IgD-negative memory B cell (primary cell): ENCODE data around the gene TNRC6A. TPM values are rescaled to one million over a fixed set of nuclear protein-coding genes. Genes with fewer than 3 reads are reported as not detected.

ENCODE experiments used
- H3K27ac Mint-ChIP-seq, 3 donors: one replicate each; pipeline ENCODE4 v1.8.0; 2020 to 2022; ENCODE audit warnings: mild to moderate bottlenecking in 3 of 3, mixed read lengths in 3 of 3, moderate library complexity in 1 of 3
- H3K27me3 Mint-ChIP-seq: one replicate; pipeline ENCODE4 v1.8.0; 2021; ENCODE audit warnings: mixed read lengths
- H3K36me3 Mint-ChIP-seq: one replicate; pipeline ENCODE4 v1.8.0; 2020; ENCODE audit warnings: mild to moderate bottlenecking, mixed read lengths
- H3K4me1 Mint-ChIP-seq, 3 donors: one replicate each; pipeline ENCODE4 v1.8.0; 2020 to 2022; ENCODE audit warnings: mixed read lengths in 3 of 3, mild to moderate bottlenecking in 1 of 3
- H3K4me3 Mint-ChIP-seq, 4 donors: one replicate each; pipeline ENCODE4 v1.8.0; 2020 to 2022; ENCODE audit warnings: mild to moderate bottlenecking in 4 of 4, mixed read lengths in 4 of 4, moderate library complexity in 3 of 4
- H3K9me3 Mint-ChIP-seq, 3 donors: one replicate each; pipeline ENCODE4 v1.8.0; 2020 to 2021; ENCODE audit warnings: mixed read lengths in 3 of 3, mild to moderate bottlenecking in 1 of 3
- polyA plus RNA-seq: library from polyadenylated mRNA; unstranded; fragments of 300-500 nt; fragmentation: Illumina TruSeq; gene quantifications from one replicate; pipeline ENCODE4 v1.2.3, GENCODE V29; 2021

TNRC6A gene
- 26.3 TPM for polyA plus RNA-seq

- no peaks in the 10 kb centered on the region for H3K9me3 Mint-ChIP-seq
Measured at GRCh38 chr16:24729243-24729950, at the start of gene TNRC6A. Gene TNRC6A, plus strand, starts transcription at chr16:24729651. Its CDS starts 191 bp downstream, at chr16:24729842.

DNA sequence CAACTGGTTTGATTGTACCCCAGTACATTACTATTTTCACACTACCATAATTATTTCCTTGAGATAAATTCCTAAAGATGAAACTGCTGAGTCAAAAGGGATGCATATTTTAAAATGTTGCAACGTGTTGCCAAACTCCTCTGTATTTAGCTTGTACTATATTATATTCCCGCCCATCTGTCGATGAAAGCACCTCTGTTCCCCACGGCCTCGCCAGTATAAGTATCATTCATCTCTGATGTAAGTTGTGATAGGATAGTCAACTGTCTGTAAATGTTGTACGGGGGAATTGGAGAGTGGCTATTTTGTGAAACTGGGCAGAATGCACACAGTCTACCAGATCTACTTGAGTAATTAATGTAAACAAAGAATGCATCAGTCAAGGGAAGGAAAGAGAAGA is 47.7 kb upstream of the TNRC6A start:
- Mint-ChIP-seq H3K27ac (no peak overlapping the region), H3K9me3 (no peaks in the 10 kb centered on the region), H3K4me3 (no peak overlapping the region), H3K4me1 (peaks cover 0 to 3% (median 0%) of the 10 kb centered on the region in 3 donors), H3K36me3 (no peaks in the 10 kb centered on the region), H3K27me3 (peaks cover 2% of the 10 kb centered on the region)

More at GRCh38 chr16:24729243-24729950, at the start of gene TNRC6A:
- peak within 1 kb of the TSS; percentile 94 to 99 (median 98) for H3K4me3 Mint-ChIP-seq
- H3K36me3 Mint-ChIP-seq, result peaks cover 3% of the 10 kb centered on the region
- no peaks in the 10 kb centered on the region for H3K27me3 Mint-ChIP-seq
- H3K4me1 Mint-ChIP-seq, result peaks cover 33 to 39% (median 36%) of the 10 kb centered on the region in 3 donors
- peak within 1 kb of the TSS; percentile 96 to 99 (median 98) for H3K27ac Mint-ChIP-seq

- H3K27me3 Mint-ChIP-seq, result peaks cover 4% of the 10 kb centered on the region
- peaks cover 0 to 2% (median 0%) of the 10 kb centered on the region in 3 donors for H3K9me3 Mint-ChIP-seq
- H3K4me1 Mint-ChIP-seq, result peaks cover 0 to 3% (median 1%) of the 10 kb centered on the region in 3 donors
- H3K27ac Mint-ChIP-seq, result no peak overlapping the region
- no peak overlapping the region for H3K4me3 Mint-ChIP-seq
- H3K36me3 Mint-ChIP-seq, result no peaks in the 10 kb centered on the region
Measured at GRCh38 chr16:24683250-24683649, 46.2 kb upstream of the TNRC6A start.

- Mint-ChIP-seq H3K36me3 (no peaks in the 10 kb centered on the region), H3K4me1 (peaks cover 0 to 3% (median 1%) of the 10 kb centered on the region in 3 donors), H3K27ac (no peak overlapping the region), H3K27me3 (peaks cover 5% of the 10 kb centered on the region), H3K4me3 (peak overlapping the region in 1 of 4 donors; percentile 9), H3K9me3 (peaks cover 0 to 2% (median 0%) of the 10 kb centered on the region in 3 donors)
Measured at GRCh38 chr16:24683847-24684493, 45.5 kb upstream of the TNRC6A start.

- Mint-ChIP-seq H3K4me3 (peak overlapping the region in 1 of 4 donors; percentile 56), H3K27ac (no peak overlapping the region), H3K4me1 (peaks cover 0 to 3% (median 1%) of the 10 kb centered on the region in 3 donors), H3K9me3 (peaks cover 0 to 2% (median 0%) of the 10 kb centered on the region in 3 donors), H3K36me3 (no peaks in the 10 kb centered on the region), H3K27me3 (peaks cover 8% of the 10 kb centered on the region)
Measured at GRCh38 chr16:24685539-24686432, 43.7 kb upstream of the TNRC6A start.

- no peaks in the 10 kb centered on the region for H3K36me3 Mint-ChIP-seq
- peaks cover 8% of the 10 kb centered on the region for H3K27me3 Mint-ChIP-seq
- H3K4me1 Mint-ChIP-seq, result peaks cover 0 to 3% (median 1%) of the 10 kb centered on the region in 3 donors
- peaks cover 0 to 2% (median 0%) of the 10 kb centered on the region in 3 donors for H3K9me3 Mint-ChIP-seq
- no peak overlapping the region for H3K4me3 Mint-ChIP-seq
- peak overlapping the region in 1 of 3 donors; percentile 59 for H3K27ac Mint-ChIP-seq
Measured at GRCh38 chr16:24686678-24687077, 42.8 kb upstream of the TNRC6A start.

DNA sequence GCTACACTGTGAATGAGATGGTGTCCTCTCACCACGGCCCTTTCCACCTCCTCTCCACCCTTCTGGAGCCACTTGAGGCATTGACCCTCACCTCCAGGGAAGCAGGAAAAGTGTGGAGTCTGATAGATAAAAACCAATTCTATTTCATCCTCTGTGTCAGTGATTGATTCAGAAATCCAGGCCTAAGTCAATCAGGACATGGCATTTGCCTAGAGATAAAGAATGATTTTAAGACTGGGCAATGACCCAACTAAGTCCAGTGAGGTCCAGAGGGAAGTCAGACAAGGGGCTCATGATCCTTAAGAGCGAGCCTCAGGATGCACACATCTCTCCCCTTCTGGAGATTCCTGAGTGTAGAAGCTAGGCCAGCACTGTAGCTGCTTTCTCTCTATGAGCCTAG is 41.1 kb upstream of the TNRC6A start:
- Mint-ChIP-seq H3K9me3 (peaks cover 0 to 2% (median 0%) of the 10 kb centered on the region in 3 donors), H3K27ac (no peak overlapping the region), H3K4me3 (no peak overlapping the region), H3K4me1 (peaks cover 0 to 1% (median 0%) of the 10 kb centered on the region in 3 donors), H3K36me3 (no peaks in the 10 kb centered on the region), H3K27me3 (peaks cover 8% of the 10 kb centered on the region)

DNA sequence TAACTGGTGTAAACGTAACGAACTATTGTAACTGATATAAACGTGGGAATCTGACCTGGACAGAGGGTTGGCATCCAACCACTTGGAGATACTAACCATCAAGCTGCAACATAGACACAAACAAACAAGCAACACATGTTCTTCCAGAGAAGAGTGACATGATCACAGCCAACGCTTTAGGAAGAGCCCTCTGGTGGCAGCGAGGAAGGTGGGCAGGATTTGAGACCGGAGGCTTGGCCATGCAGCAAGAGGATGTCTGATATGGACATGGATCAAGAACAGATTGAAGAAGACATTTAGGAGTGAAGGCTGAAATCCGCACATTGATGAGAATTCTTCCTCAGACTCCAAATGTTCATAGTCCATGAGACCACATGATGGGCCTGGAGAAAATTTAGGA is 40.3 kb upstream of the TNRC6A start:
- Mint-ChIP-seq H3K27me3 (peaks cover 11% of the 10 kb centered on the region), H3K4me1 (peaks cover 0 to 1% (median 0%) of the 10 kb centered on the region in 3 donors), H3K9me3 (peaks cover 0 to 2% (median 0%) of the 10 kb centered on the region in 3 donors), H3K36me3 (no peaks in the 10 kb centered on the region), H3K4me3 (no peak overlapping the region), H3K27ac (no peak overlapping the region)

DNA sequence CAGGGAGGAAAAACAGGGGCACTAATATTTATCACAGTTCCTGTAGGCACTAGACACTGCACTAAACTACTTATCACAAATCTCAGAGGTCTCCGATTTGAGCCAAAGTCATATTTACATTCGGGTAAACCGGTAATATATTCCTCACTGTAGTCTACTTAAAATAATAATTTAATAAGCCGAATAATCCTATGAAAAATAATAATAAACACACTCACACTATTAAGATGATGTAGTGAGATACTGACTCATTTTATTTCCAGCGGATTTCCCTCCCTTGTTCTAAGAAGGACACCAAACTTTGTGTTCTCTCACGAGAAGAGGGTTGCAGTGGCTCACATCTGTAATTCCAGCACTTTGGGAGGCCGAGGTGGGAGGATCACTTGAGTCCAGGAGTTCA is 36.6 kb upstream of the TNRC6A start:
- peaks cover 9% of the 10 kb centered on the region for H3K27me3 Mint-ChIP-seq
- no peak overlapping the region for H3K27ac Mint-ChIP-seq
- peaks cover 0 to 2% (median 0%) of the 10 kb centered on the region in 3 donors for H3K9me3 Mint-ChIP-seq
- H3K4me3 Mint-ChIP-seq, result no peak overlapping the region
- no peaks in the 10 kb centered on the region for H3K36me3 Mint-ChIP-seq
- no peaks in the 10 kb centered on the region for H3K4me1 Mint-ChIP-seq

DNA sequence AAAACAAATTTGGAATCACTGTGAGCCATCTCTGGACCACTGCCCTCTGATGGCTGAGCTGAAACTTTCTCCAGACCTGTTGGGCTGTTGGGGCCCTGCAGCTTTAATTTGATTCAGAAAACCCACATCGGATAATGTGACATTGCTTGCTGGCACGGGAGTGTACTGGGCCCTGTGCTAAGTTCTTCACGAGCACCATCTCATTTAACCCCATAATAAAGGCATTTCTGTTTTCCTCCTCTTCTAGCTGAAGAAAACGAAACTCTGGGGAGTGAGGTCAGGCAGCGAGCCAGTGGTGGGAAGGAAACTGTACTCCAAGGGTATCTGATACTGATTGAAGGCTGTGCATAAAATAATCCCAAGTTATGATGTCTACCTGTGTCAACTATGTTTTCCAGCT is 34.5 kb upstream of the TNRC6A start:
- no peak overlapping the region for H3K4me3 Mint-ChIP-seq
- no peaks in the 10 kb centered on the region for H3K4me1 Mint-ChIP-seq
- peaks cover 0 to 2% (median 0%) of the 10 kb centered on the region in 3 donors for H3K9me3 Mint-ChIP-seq
- no peak overlapping the region for H3K27ac Mint-ChIP-seq
- peaks cover 7% of the 10 kb centered on the region for H3K27me3 Mint-ChIP-seq
- H3K36me3 Mint-ChIP-seq, result no peaks in the 10 kb centered on the region

GRCh38 chr16:24696699-24697098 is 32.8 kb upstream of the TNRC6A start:
- Mint-ChIP-seq H3K9me3 (peaks cover 0 to 2% (median 0%) of the 10 kb centered on the region in 3 donors), H3K4me1 (no peaks in the 10 kb centered on the region), H3K36me3 (peaks cover 2% of the 10 kb centered on the region), H3K27ac (no peak overlapping the region), H3K4me3 (no peak overlapping the region), H3K27me3 (peaks cover 11% of the 10 kb centered on the region)

DNA sequence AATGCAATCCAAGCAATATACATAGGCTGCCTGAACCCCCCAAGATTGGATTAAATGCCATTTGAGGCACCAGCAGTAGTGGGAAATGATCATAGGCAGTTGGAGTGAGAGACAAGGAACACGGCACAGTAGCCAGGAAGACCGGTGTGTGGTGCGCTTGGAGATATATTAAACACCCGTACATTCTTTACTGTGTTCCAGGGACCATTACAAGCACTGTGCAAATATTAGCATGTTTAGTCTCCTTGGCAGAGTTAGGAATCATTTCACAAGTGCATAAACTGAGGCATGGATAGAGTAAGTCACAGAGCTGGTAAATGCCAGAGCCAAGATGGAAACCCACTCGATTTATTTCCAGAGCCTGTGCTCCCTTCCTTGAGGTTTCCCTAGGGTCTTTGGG is 31.1 kb upstream of the TNRC6A start:
- H3K27ac Mint-ChIP-seq, result peak overlapping the region in 1 of 3 donors; percentile 65
- H3K27me3 Mint-ChIP-seq, result peaks cover 13% of the 10 kb centered on the region
- no peak overlapping the region for H3K4me3 Mint-ChIP-seq
- no peaks in the 10 kb centered on the region for H3K4me1 Mint-ChIP-seq
- peaks cover 3% of the 10 kb centered on the region for H3K36me3 Mint-ChIP-seq
- peaks cover 0 to 2% (median 0%) of the 10 kb centered on the region in 3 donors for H3K9me3 Mint-ChIP-seq

DNA sequence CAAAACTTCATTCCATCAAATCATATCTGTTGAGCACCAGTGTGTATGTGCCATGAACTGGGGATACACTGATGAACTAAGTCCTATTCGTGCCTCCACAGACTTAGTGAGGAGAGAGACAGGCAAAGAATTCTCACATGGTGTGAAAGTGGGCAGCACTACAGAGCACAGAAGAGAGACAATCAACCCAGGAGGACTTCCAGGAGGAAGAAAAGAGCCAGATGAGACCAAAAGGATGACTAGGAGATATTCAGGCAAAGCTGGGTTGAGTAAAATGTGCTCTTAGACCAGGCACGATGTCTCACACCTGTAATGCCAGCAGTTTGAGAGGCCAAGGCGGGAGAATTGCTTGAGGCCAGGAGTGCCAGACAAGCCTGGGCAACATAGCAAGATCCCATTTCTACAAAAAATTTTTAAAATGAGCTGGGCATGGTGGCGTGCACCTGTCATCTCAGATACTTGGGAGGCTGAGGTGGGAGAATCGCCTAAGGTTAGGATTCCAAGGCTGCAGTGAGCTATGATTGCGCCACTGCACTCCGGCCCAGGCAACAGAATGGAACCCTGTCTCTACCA is 30.2 kb upstream of the TNRC6A start:
- Mint-ChIP-seq H3K4me3 (no peak overlapping the region), H3K27ac (peak overlapping the region in 1 of 3 donors; percentile 23), H3K4me1 (no peaks in the 10 kb centered on the region), H3K36me3 (peaks cover 3% of the 10 kb centered on the region), H3K27me3 (peaks cover 8% of the 10 kb centered on the region), H3K9me3 (peaks cover 0 to 2% (median 0%) of the 10 kb centered on the region in 3 donors)

DNA sequence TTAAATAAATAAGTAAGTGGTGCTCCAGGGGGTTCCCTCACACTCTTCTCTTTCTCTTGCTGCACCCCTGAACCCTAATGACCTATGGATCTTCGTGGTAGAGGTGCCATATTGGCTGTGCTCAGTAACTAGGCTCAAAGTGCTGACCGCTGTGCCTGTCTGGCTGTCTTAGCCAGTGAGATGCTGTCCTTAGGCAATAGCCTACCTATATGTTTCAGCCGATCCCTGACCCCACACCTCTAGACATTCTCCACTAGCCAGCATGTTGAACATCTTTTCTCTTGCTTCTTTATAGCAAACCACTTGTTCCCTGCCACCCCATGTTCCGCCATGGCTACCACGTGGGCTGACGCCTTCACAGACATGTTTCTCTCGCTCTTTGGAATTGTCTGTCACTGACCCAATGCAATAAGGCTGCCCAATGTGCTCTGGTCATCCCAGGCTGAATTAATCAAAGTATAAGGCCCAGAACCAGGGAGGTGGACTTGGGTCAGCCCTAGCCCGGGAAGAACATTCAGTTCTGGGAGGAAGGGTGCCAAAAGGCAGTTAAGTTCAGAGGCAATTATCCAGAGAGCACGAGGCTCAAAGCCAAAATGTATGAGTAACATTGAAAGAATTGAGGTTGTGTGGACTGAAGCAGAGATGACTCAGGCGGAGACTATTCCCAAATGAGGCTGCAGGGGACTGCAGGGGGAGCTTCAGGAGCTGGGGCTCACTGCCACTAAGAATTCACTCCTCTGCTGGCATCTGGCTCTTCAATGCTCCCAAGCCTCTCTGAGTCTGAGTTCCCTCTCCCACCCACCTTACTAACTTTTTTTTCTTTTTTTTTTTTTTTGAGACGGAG is 28.7 kb upstream of the TNRC6A start:
- Mint-ChIP-seq H3K27me3 (peaks cover 8% of the 10 kb centered on the region), H3K4me1 (no peaks in the 10 kb centered on the region), H3K27ac (no peak overlapping the region), H3K4me3 (no peak overlapping the region), H3K36me3 (peaks cover 3% of the 10 kb centered on the region), H3K9me3 (peaks cover 0 to 2% (median 0%) of the 10 kb centered on the region in 3 donors)
